Mesenchymal stem cell (in vitro differentiated cells and primary cell): Measurements from ENCODE around the gene CASP4.

Experiments
- DNase-seq: peaks from one replicate; pipeline ENCODE4 v3.0.0-alpha.2; 2013
- H2AFZ ChIP-seq: one replicate; pipeline ENCODE4 v1.6.1; 2013; ENCODE audit warnings: low read depth, mild to moderate bottlenecking, control low read depth, inconsistent platforms, low read length, moderate library complexity
- H2AK5ac ChIP-seq: 2 replicates; pipeline ENCODE4 v1.6.1; 2013; ENCODE audit warnings: low read length, moderate library complexity, mild to moderate bottlenecking, inconsistent platforms; ENCODE audit not compliant: severe bottlenecking
- H2BK120ac ChIP-seq: one replicate; pipeline ENCODE4 v1.6.1; 2013; ENCODE audit warnings: low read depth, mild to moderate bottlenecking, inconsistent platforms, low read length, moderate library complexity
- H2BK12ac ChIP-seq, 2 experiments: one replicate each; pipeline ENCODE4 v1.6.1; 2013; ENCODE audit warnings: inconsistent platforms in 2 of 2, low read length in 2 of 2, mild to moderate bottlenecking in 2 of 2, moderate library complexity in 2 of 2, control low read depth in 1 of 2
- H2BK15ac ChIP-seq: one replicate; pipeline ENCODE4 v1.6.1; 2013; ENCODE audit warnings: mild to moderate bottlenecking, low read depth, inconsistent platforms; ENCODE audit not compliant: poor library complexity, severe bottlenecking
- H2BK5ac ChIP-seq: 2 replicates; pipeline ENCODE4 v1.6.1; 2013; ENCODE audit warnings: low read depth, mild to moderate bottlenecking, low read length, control low read depth, inconsistent platforms; ENCODE audit not compliant: poor library complexity, severe bottlenecking
- H3K14ac ChIP-seq, 2 experiments: one replicate each; pipeline ENCODE4 v1.6.1; 2013; ENCODE audit warnings: inconsistent platforms in 2 of 2, low read length in 2 of 2, control low read depth in 1 of 2, mild to moderate bottlenecking in 1 of 2, moderate library complexity in 1 of 2
- H3K18ac ChIP-seq, 2 experiments: one replicate each; pipeline ENCODE4 v1.6.1; 2013; ENCODE audit warnings: inconsistent platforms in 2 of 2, low read length in 2 of 2, control low read depth in 1 of 2, low read depth in 1 of 2, mild to moderate bottlenecking in 1 of 2
- H3K23ac ChIP-seq, 2 experiments: one replicate each; pipeline ENCODE4 v1.6.1; 2013; ENCODE audit warnings: inconsistent platforms in 2 of 2, low read length in 2 of 2, mild to moderate bottlenecking in 2 of 2, moderate library complexity in 2 of 2, control low read depth in 1 of 2
- H3K27ac ChIP-seq: 2 replicates; pipeline ENCODE4 v1.5.1; 2013; ENCODE audit warnings: mild to moderate bottlenecking, moderate library complexity, low read length, control low read depth, inconsistent platforms; ENCODE audit not compliant: poor library complexity, severe bottlenecking
- H3K27me3 ChIP-seq, 2 experiments: 2 replicates each; pipeline versions ENCODE4 v1.6.1 to v1.7.0; 2013; ENCODE audit warnings: low read length in 2 of 2, mild to moderate bottlenecking in 2 of 2, moderate library complexity in 2 of 2, control low read depth in 1 of 2, inconsistent platforms in 1 of 2; ENCODE audit not compliant: control insufficient read depth in 1 of 2, insufficient read depth in 1 of 2
- H3K36me3 ChIP-seq, 2 experiments: 2 replicates each; pipeline versions ENCODE4 v1.6.1 to v1.7.0; 2013; ENCODE audit warnings: low read length in 2 of 2, control low read depth in 1 of 2, inconsistent platforms in 1 of 2, low read depth in 1 of 2, mild to moderate bottlenecking in 1 of 2; ENCODE audit not compliant: insufficient read depth in 2 of 2, control insufficient read depth in 1 of 2
- H3K4ac ChIP-seq, 2 experiments: one replicate each; pipeline ENCODE4 v1.6.1; 2013; ENCODE audit warnings: inconsistent platforms in 2 of 2, low read length in 2 of 2, mild to moderate bottlenecking in 2 of 2, moderate library complexity in 2 of 2, control low read depth in 1 of 2, low read depth in 1 of 2
- H3K4me1 ChIP-seq: 2 replicates; pipeline ENCODE4 v1.6.1; 2013; ENCODE audit warnings: low read depth, low read length, control low read depth; ENCODE audit not compliant: control insufficient read depth, insufficient read depth
- H3K4me2 ChIP-seq: 2 replicates; pipeline ENCODE4 v1.6.1; 2013; ENCODE audit warnings: low read length, mild to moderate bottlenecking, inconsistent platforms; ENCODE audit not compliant: poor library complexity, severe bottlenecking
- H3K4me3 ChIP-seq, 2 experiments: 2 replicates each; pipeline versions ENCODE4 v1.5.1 to v1.7.0; 2013; ENCODE audit warnings: low read length in 2 of 2, mild to moderate bottlenecking in 2 of 2, control low read depth in 1 of 2, low read depth in 1 of 2; ENCODE audit not compliant: insufficient read depth in 1 of 2
- H3K79me1 ChIP-seq: replicated peaks from 2 replicates; pipeline ENCODE4 v1.6.1; 2013; ENCODE audit warnings: mild to moderate bottlenecking, control low read depth, low read length, inconsistent platforms; ENCODE audit not compliant: poor library complexity, severe bottlenecking
- H3K9ac ChIP-seq: 2 replicates; pipeline ENCODE4 v1.7.0; 2013; ENCODE audit warnings: mild to moderate bottlenecking, low read length, moderate library complexity
- H3K9me3 ChIP-seq: 2 replicates; pipeline ENCODE4 v1.7.0; 2013; ENCODE audit warnings: mild to moderate bottlenecking, low read length; ENCODE audit not compliant: control insufficient read depth
- H4K8ac ChIP-seq: one replicate; pipeline ENCODE4 v1.6.1; 2013; ENCODE audit warnings: inconsistent platforms, mild to moderate bottlenecking, low read length, moderate library complexity
- H4K91ac ChIP-seq: one replicate; pipeline ENCODE4 v1.6.1; 2013; ENCODE audit warnings: mild to moderate bottlenecking, low read length, inconsistent platforms
- WGBS: methylation state at CpG from one replicate; pipeline ENCODE4 v1.1.7; 2013; ENCODE audit warnings: mixed read lengths; 5-methylcytosine and 5-hydroxymethylcytosine counted together

CASP4 gene

GRCh38 chr11:104964247-104964646, 4.1 kb downstream of the CASP4 start:
- Histone ChIP-seq H2AFZ (no peak overlapping the region), H2BK15ac (no peak overlapping the region), H4K91ac (no peak overlapping the region), H3K4me3 (no peak overlapping the region), H2BK12ac (no peak overlapping the region), H3K14ac (no peak overlapping the region), H3K4ac (no peak overlapping the region), H3K4me2 (no peak overlapping the region), H3K27me3 (no peaks in the 10 kb centered on the region), H2BK5ac (no peak overlapping the region), H3K4me1 (peaks cover 4% of the 10 kb centered on the region), H3K79me1 (peaks cover 5% of the 10 kb centered on the region), H3K36me3 (peaks cover 0 to 21% of the 10 kb centered on the region in 2 experiments), H3K9me3 (no peaks in the 10 kb centered on the region), H3K23ac (no peak overlapping the region), H2BK120ac (no peak overlapping the region), H3K27ac (no peak overlapping the region), H3K9ac (no peak overlapping the region), H4K8ac (no peak overlapping the region), H3K18ac (no peak overlapping the region), H2AK5ac (no peak overlapping the region)
- no CpG with 5 or more reads among the region's 1 CpG for WGBS
- DNase-seq: no peak

GRCh38 chr11:104962852-104963251, 5.5 kb downstream of the CASP4 start:
- H3K27ac ChIP-seq: no peak overlapping the region
- DNase-seq: no peak
- no peak overlapping the region for H3K9ac ChIP-seq
- no peak overlapping the region for H3K4me3 ChIP-seq
- no peak overlapping the region for H2BK120ac ChIP-seq
- no peaks in the 10 kb centered on the region for H3K9me3 ChIP-seq
- no peak overlapping the region for H3K23ac ChIP-seq
- H4K8ac ChIP-seq: no peak overlapping the region
- peaks cover 0 to 21% of the 10 kb centered on the region in 2 experiments for H3K36me3 ChIP-seq
- no peak overlapping the region for H2BK15ac ChIP-seq
- no peaks in the 10 kb centered on the region for H3K27me3 ChIP-seq
- no peak overlapping the region for H2AFZ ChIP-seq
- WGBS: 100% methylated on average over 1 of the region's 3 CpGs
- H3K4me2 ChIP-seq: no peak overlapping the region
- H3K79me1 ChIP-seq: peaks cover 5% of the 10 kb centered on the region
- H3K14ac ChIP-seq: no peak overlapping the region
- no peak overlapping the region for H4K91ac ChIP-seq
- H3K4ac ChIP-seq: no peak overlapping the region
- H3K4me1 ChIP-seq: no peaks in the 10 kb centered on the region
- H2AK5ac ChIP-seq: no peak overlapping the region
- H3K18ac ChIP-seq: no peak overlapping the region
- H2BK12ac ChIP-seq: no peak overlapping the region
- no peak overlapping the region for H2BK5ac ChIP-seq

GRCh38 chr11:104957280-104957679, 11.1 kb downstream of the CASP4 start:
- Histone ChIP-seq H4K8ac (no peak overlapping the region), H2BK120ac (no peak overlapping the region), H3K4me1 (no peaks in the 10 kb centered on the region), H3K36me3 (peaks cover 0 to 45% of the 10 kb centered on the region in 2 experiments), H2BK12ac (no peak overlapping the region), H2BK15ac (no peak overlapping the region), H3K4me3 (no peak overlapping the region), H2BK5ac (no peak overlapping the region), H3K27ac (no peak overlapping the region), H3K23ac (no peak overlapping the region), H3K14ac (no peak overlapping the region), H3K79me1 (peaks cover 1% of the 10 kb centered on the region), H2AFZ (no peak overlapping the region), H3K18ac (no peak overlapping the region), H2AK5ac (no peak overlapping the region), H3K9me3 (no peaks in the 10 kb centered on the region), H3K9ac (no peak overlapping the region), H3K4ac (no peak overlapping the region), H3K4me2 (no peak overlapping the region), H3K27me3 (no peaks in the 10 kb centered on the region), H4K91ac (no peak overlapping the region)
- WGBS: 98% methylated on average over 3 of the region's 3 CpGs
- DNase-seq: no peak

- Histone ChIP-seq H3K79me1 (peaks cover 1% of the 10 kb centered on the region), H3K14ac (no peak overlapping the region), H3K4me3 (no peak overlapping the region), H3K23ac (no peak overlapping the region), H3K4me1 (no peaks in the 10 kb centered on the region), H3K9ac (no peak overlapping the region), H4K91ac (no peak overlapping the region), H3K27ac (no peak overlapping the region), H2BK12ac (no peak overlapping the region), H2BK15ac (no peak overlapping the region), H2AFZ (no peak overlapping the region), H2BK5ac (no peak overlapping the region), H3K27me3 (no peaks in the 10 kb centered on the region), H3K4ac (no peak overlapping the region), H3K18ac (no peak overlapping the region), H3K9me3 (no peaks in the 10 kb centered on the region), H2BK120ac (no peak overlapping the region), H4K8ac (no peak overlapping the region), H2AK5ac (no peak overlapping the region), H3K4me2 (no peak overlapping the region), H3K36me3 (peaks cover 0 to 45% of the 10 kb centered on the region in 2 experiments)
- DNase-seq: no peak
Measured at GRCh38 chr11:104956528-104956927, 11.8 kb downstream of the CASP4 start.
